Measurements from ENCODE around the gene TEX264. TPM values are rescaled to one million over a fixed set of nuclear protein-coding genes. Genes with fewer than 3 reads are reported as not detected.
A peak's percentile ranks its signal among the peaks of the same experiment; 100 is the strongest.

The TEX264 gene
- total RNA-seq, 2 experiments from 2014 or later, result 49.3 to 49.8 TPM

DNA sequence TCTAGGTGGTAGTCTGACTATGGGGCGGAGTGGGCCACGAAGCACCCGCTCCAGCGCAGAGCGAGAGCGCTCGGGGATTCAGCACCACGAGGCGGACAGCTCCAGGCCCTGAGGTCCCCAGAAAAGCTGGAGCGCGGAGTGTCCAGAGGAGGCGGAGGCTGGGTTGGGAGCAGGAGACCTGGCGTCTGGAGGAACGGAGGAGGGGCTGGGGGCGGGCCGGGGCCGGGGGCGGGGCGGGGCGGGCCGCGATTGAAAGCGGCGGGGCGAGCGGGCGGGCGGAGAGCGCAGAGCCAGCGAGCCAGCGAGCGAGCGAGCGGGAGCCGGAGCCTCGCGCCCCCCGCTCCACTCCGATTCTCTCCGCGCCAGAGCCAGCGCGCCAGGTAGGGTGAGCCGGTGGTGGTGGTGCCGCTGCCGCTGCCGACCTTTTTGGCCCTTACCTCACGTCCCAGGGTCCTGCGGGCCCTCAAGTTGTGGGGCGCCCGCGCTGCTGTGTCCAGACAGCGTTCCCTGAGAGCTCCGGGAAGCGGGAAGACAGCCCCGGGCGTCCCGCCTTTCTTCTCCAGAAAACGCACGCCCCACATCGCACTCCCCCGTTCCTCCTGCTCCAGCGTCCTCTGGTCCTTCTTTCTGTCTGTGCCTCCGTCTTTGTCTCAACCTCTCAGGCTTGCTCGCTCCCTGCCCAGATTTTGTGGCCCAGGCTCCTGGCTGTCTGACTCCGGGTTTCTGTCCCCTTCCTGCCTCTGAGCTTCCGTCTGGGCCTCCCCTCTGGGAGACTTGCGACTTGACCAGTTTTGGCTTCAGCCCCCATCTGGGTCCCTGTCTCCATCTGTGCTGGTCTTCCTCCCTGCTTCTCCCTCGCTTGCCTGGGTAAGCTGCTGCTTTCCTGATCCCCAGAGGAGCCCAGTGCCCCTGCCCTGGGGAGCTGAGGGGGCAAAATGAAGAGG lies 36.0 kb downstream of the TEX264 start, which contains the start of gene GRM2:
TSS of gene GRM2 (plus strand) at position 281 of the 944 bp plus-strand sequence. CDS start 1,916 bp downstream, outside the sequence.
- peak; percentile 59 for DNase-seq
- peaks cover 8% of the 10 kb centered on the region for H3K4me1 Mint-ChIP-seq
- POLR2A ChIA-PET, result no interaction called here
- peak; percentile 48 for ATAC-seq (ENCODE audit: low read depth)
- H3K4me3 Mint-ChIP-seq, result no peak within 1 kb of the TSS
- no peaks in the 10 kb centered on the region for H3K9me3 Mint-ChIP-seq
- no peak within 1 kb of the TSS for H3K27ac Mint-ChIP-seq
- peaks cover 11% of the 10 kb centered on the region for H3K27me3 Mint-ChIP-seq
- peaks cover 6% of the 10 kb centered on the region for H3K36me3 Mint-ChIP-seq

DNA sequence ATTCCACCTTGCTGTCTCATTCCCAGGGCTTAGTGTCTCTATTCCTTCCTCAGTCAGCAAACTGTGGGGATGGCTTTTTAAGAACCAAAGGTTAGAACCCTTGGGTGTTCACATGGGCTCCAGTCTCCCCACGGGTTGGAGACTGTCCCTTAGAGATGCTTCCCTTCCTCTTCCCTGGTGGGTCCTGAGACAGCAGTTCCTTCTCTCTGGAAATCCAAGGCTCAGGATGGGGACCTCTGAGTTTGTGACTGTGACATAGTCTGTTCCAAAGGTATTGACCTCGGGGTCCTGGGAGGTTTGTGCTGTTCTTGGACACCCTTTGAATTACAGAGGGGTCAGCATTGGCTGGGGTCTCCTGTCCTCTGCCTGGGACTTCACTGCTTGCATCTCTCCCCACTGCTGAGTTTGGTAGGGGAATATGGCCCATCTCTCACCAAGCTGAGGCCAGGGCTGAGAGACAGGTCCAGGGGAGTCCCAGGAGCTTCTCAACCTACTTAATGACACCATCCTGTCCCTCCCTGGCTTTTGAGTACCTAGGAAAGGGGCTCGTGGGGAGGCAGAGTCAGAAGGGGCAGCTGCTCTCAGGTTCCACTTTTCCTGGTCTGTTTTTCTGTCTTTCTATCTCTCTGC lies 37.3 kb downstream of the TEX264 start:
- peaks cover 8% of the 10 kb centered on the region for H3K4me1 Mint-ChIP-seq
- POLR2A ChIA-PET, result no interaction called here
- peaks cover 11% of the 10 kb centered on the region for H3K27me3 Mint-ChIP-seq
- H3K4me3 Mint-ChIP-seq, result no peak overlapping the region
- DNase-seq (no peak), ATAC-seq (ENCODE audit: low read depth) (no peak)
- H3K36me3 Mint-ChIP-seq, result peaks cover 6% of the 10 kb centered on the region
- no peak overlapping the region for H3K27ac Mint-ChIP-seq
- H3K9me3 Mint-ChIP-seq, result no peaks in the 10 kb centered on the region

DNA sequence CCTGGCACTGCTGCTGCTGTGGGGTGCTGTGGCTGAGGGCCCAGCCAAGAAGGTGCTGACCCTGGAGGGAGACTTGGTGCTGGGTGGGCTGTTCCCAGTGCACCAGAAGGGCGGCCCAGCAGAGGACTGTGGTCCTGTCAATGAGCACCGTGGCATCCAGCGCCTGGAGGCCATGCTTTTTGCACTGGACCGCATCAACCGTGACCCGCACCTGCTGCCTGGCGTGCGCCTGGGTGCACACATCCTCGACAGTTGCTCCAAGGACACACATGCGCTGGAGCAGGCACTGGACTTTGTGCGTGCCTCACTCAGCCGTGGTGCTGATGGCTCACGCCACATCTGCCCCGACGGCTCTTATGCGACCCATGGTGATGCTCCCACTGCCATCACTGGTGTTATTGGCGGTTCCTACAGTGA lies 38.0 kb downstream of the TEX264 start:
- Mint-ChIP-seq H3K4me3 (no peak overlapping the region), H3K9me3 (no peaks in the 10 kb centered on the region), H3K27ac (no peak overlapping the region), H3K4me1 (peaks cover 9% of the 10 kb centered on the region), H3K27me3 (peaks cover 11% of the 10 kb centered on the region), H3K36me3 (peaks cover 6% of the 10 kb centered on the region)
- DNase-seq, result peak; percentile 29
- POLR2A ChIA-PET, result no interaction called here
- ATAC-seq (ENCODE audit: low read depth), result no peak

DNA sequence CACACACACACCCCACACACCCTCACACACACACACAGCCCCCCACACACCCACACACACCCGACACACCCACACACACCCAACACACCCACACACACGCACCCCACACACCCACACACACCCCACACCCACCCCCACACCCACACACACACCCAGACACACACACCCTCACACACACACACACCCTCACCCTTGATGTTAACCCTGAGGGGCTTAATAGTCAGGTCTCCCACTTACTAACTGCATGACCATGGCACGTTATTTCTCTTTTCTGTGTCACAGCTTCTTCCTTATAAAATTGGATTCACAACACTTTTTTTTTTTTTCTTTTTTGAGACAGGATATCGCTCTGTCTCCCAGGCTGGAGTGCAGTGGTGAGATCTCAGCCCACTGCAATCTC lies 38.6 kb downstream of the TEX264 start:
- Mint-ChIP-seq H3K36me3 (peaks cover 4% of the 10 kb centered on the region), H3K9me3 (no peaks in the 10 kb centered on the region), H3K27me3 (peaks cover 11% of the 10 kb centered on the region), H3K4me3 (no peak overlapping the region), H3K4me1 (peaks cover 13% of the 10 kb centered on the region), H3K27ac (peak overlapping the region; percentile 42)
- no peak for ATAC-seq (ENCODE audit: low read depth)
- POLR2A ChIA-PET, result no interaction called here
- no peak for DNase-seq

DNA sequence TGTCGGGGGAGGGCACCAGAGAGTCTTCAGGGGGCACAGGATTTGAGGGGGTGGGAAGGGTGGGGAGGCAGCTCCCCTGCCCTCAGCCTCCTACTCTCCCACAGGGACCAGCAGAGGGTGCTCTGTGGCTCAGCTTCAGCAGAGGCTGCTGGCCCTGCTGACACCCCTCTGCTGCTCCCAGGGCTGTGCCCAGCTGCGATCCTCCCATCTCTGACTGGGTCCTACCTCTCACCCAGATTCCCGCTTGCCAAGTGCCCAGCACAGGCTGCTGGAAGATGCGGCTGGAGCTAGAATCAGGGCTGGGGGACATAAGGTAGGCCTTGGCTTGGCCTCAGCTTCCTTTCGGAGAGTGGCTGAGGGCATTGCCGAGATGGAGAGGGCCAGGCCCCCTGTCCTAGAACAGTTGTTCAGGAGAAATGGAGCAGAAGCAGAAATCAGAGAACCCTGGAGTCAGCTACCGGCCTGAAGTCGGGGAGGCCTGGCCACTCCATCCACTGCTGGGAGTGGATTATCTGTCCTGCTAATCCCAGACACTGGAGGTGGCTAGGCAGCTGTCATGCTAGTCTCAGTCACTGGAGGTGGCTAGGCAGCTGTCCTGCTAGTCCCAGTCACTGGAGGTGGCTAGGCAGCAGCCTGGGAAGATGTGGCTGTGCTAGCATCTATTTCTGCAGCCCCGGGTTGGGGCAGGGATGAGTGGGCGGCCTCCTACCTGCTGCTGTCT lies 39.7 kb downstream of the TEX264 start:
- Mint-ChIP-seq H3K4me1 (peaks cover 13% of the 10 kb centered on the region), H3K27me3 (peaks cover 11% of the 10 kb centered on the region), H3K27ac (no peak overlapping the region), H3K4me3 (no peak overlapping the region), H3K9me3 (no peaks in the 10 kb centered on the region), H3K36me3 (peaks cover 4% of the 10 kb centered on the region)
- POLR2A ChIA-PET, result no interaction called here
- DNase-seq, result peak; percentile 26
- no peak for ATAC-seq (ENCODE audit: low read depth)

DNA sequence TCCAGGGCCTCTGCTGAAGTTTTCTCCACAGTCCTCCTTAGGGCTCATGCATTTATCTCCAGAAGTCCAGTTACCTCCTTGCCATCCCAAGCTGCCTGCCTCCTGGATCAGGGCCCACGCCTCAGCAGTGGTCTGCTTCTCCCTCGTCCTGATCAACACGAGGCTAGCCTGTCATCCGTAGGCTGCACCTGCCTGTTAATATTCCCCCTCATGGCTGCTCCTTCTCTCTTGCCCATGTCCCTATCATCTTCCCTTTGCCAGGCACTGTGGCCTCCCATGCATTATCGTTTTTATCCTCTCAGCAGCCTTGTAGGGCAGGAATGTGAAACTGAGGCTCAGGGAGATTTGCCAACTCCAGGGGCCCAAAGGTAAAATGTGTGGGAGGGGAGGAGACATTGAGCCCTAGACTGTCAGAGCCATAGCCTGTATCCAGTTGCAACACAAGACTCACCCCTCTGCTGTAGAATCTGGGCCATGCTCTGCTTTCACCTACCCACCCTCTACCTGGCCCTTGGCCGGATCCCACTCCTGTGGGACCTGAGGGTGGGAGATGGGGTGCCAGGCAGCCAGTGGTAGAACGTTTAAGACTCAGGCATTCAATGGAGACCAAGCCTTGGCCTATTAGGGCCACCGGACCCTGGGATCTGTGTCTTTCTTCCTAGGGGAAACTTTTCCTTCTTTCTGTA lies 40.4 kb downstream of the TEX264 start:
- Mint-ChIP-seq H3K27ac (peak overlapping the region; percentile 29), H3K36me3 (peaks cover 2% of the 10 kb centered on the region), H3K9me3 (no peaks in the 10 kb centered on the region), H3K27me3 (peaks cover 11% of the 10 kb centered on the region), H3K4me1 (peaks cover 9% of the 10 kb centered on the region), H3K4me3 (no peak overlapping the region)
- POLR2A ChIA-PET, result no interaction called here
- ATAC-seq (ENCODE audit: low read depth), result no peak
- DNase-seq, result no peak

DNA sequence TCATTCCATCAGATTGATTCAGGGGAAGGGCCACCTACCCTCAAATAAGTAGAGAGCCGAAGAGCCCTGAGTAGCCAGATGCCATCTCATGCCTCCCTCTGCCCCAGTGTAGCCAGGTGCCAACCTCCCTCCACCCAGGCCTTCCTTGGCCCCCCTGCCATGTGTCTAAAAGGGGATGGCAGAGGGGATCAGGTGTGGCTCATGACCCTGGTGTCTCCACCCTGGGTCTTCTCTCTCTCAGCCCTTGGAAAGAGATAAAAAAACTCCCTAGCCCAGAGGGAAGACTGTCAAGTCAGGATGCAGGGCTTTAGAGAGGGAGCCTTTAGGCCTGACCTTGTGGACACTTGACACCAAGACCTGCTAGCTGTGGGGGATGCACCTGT lies 41.0 kb downstream of the TEX264 start:
- Mint-ChIP-seq H3K4me1 (peaks cover 9% of the 10 kb centered on the region), H3K27me3 (peaks cover 11% of the 10 kb centered on the region), H3K27ac (no peak overlapping the region), H3K4me3 (no peak overlapping the region), H3K36me3 (peaks cover 2% of the 10 kb centered on the region), H3K9me3 (no peaks in the 10 kb centered on the region)
- POLR2A ChIA-PET, result no interaction called here
- no peak for DNase-seq
- ATAC-seq (ENCODE audit: low read depth), result no peak

DNA sequence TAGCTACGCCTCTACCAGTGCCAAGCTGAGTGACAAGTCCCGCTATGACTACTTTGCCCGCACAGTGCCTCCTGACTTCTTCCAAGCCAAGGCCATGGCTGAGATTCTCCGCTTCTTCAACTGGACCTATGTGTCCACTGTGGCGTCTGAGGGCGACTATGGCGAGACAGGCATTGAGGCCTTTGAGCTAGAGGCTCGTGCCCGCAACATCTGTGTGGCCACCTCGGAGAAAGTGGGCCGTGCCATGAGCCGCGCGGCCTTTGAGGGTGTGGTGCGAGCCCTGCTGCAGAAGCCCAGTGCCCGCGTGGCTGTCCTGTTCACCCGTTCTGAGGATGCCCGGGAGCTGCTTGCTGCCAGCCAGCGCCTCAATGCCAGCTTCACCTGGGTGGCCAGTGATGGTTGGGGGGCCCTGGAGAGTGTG lies 41.5 kb downstream of the TEX264 start:
- peaks cover 9% of the 10 kb centered on the region for H3K4me1 Mint-ChIP-seq
- no peak for ATAC-seq (ENCODE audit: low read depth)
- no peak overlapping the region for H3K4me3 Mint-ChIP-seq
- no peaks in the 10 kb centered on the region for H3K9me3 Mint-ChIP-seq
- peaks cover 6% of the 10 kb centered on the region for H3K27me3 Mint-ChIP-seq
- H3K36me3 Mint-ChIP-seq, result no peaks in the 10 kb centered on the region
- H3K27ac Mint-ChIP-seq, result no peak overlapping the region
- DNase-seq, result peak; percentile 22
- POLR2A ChIA-PET, result no interaction called here

DNA sequence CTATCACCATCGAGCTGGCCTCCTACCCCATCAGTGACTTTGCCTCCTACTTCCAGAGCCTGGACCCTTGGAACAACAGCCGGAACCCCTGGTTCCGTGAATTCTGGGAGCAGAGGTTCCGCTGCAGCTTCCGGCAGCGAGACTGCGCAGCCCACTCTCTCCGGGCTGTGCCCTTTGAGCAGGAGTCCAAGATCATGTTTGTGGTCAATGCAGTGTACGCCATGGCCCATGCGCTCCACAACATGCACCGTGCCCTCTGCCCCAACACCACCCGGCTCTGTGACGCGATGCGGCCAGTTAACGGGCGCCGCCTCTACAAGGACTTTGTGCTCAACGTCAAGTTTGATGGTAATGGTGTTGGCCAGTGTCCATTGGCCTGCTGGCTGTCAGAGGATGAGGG lies 41.9 kb downstream of the TEX264 start:
- H3K4me3 Mint-ChIP-seq, result no peak overlapping the region
- peaks cover 1% of the 10 kb centered on the region for H3K27me3 Mint-ChIP-seq
- H3K4me1 Mint-ChIP-seq, result peaks cover 9% of the 10 kb centered on the region
- DNase-seq, result no peak
- ATAC-seq (ENCODE audit: low read depth), result no peak
- POLR2A ChIA-PET, result no interaction called here
- H3K27ac Mint-ChIP-seq, result no peak overlapping the region
- no peaks in the 10 kb centered on the region for H3K9me3 Mint-ChIP-seq
- no peaks in the 10 kb centered on the region for H3K36me3 Mint-ChIP-seq

DNA sequence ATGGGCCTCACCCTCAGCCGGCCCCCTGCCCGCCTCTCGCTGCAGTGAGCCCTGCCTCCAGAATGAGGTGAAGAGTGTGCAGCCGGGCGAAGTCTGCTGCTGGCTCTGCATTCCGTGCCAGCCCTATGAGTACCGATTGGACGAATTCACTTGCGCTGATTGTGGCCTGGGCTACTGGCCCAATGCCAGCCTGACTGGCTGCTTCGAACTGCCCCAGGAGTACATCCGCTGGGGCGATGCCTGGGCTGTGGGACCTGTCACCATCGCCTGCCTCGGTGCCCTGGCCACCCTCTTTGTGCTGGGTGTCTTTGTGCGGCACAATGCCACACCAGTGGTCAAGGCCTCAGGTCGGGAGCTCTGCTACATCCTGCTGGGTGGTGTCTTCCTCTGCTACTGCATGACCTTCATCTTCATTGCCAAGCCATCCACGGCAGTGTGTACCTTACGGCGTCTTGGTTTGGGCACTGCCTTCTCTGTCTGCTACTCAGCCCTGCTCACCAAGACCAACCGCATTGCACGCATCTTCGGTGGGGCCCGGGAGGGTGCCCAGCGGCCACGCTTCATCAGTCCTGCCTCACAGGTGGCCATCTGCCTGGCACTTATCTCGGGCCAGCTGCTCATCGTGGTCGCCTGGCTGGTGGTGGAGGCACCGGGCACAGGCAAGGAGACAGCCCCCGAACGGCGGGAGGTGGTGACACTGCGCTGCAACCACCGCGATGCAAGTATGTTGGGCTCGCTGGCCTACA lies 44.4 kb downstream of the TEX264 start:
- no peaks in the 10 kb centered on the region for H3K9me3 Mint-ChIP-seq
- no peaks in the 10 kb centered on the region for H3K36me3 Mint-ChIP-seq
- ATAC-seq (ENCODE audit: low read depth), result no peak
- peaks cover 18% of the 10 kb centered on the region for H3K4me1 Mint-ChIP-seq
- no peak overlapping the region for H3K4me3 Mint-ChIP-seq
- no peak for DNase-seq
- no peak overlapping the region for H3K27ac Mint-ChIP-seq
- H3K27me3 Mint-ChIP-seq, result no peaks in the 10 kb centered on the region
- POLR2A ChIA-PET, result no interaction called here

DNA sequence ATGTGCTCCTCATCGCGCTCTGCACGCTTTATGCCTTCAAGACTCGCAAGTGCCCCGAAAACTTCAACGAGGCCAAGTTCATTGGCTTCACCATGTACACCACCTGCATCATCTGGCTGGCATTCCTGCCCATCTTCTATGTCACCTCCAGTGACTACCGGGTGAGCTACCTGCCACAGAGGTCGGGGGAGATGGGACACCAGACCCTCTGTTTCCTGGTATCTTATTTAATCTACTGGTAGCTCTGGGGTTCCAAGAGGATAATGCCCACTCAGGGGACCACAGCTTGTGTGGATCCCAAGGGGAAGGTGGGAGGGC lies 44.9 kb downstream of the TEX264 start:
- H3K27me3 Mint-ChIP-seq, result no peaks in the 10 kb centered on the region
- no peaks in the 10 kb centered on the region for H3K9me3 Mint-ChIP-seq
- H3K27ac Mint-ChIP-seq, result no peak overlapping the region
- peak; percentile 20 for DNase-seq
- ATAC-seq (ENCODE audit: low read depth), result no peak
- H3K4me3 Mint-ChIP-seq, result no peak overlapping the region
- POLR2A ChIA-PET, result no interaction called here
- peaks cover 21% of the 10 kb centered on the region for H3K4me1 Mint-ChIP-seq
- H3K36me3 Mint-ChIP-seq, result no peaks in the 10 kb centered on the region

DNA sequence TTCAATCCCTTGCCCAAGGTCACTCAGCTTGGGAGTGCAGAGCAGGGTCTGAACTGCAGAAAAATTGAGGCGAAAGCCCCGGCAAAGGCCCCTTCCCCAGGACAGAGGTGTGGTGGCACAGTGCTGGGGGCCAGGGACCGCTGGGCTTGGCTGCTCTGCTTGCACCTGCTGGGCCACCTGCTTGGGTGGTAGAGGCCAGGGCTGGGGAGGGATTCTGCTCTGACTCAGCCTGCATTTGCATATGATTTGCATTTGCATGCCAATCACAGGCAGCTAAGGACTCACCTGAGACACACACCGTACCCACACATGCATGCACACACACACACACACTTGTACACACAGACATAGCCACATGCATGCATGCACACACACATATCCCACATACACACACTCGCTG lies 45.8 kb downstream of the TEX264 start:
- Mint-ChIP-seq H3K4me1 (peaks cover 24% of the 10 kb centered on the region), H3K27me3 (no peaks in the 10 kb centered on the region), H3K27ac (no peak overlapping the region), H3K36me3 (no peaks in the 10 kb centered on the region), H3K9me3 (no peaks in the 10 kb centered on the region), H3K4me3 (no peak overlapping the region)
- ATAC-seq (ENCODE audit: low read depth), result no peak
- POLR2A ChIA-PET, result no interaction called here
- DNase-seq, result no peak

DNA sequence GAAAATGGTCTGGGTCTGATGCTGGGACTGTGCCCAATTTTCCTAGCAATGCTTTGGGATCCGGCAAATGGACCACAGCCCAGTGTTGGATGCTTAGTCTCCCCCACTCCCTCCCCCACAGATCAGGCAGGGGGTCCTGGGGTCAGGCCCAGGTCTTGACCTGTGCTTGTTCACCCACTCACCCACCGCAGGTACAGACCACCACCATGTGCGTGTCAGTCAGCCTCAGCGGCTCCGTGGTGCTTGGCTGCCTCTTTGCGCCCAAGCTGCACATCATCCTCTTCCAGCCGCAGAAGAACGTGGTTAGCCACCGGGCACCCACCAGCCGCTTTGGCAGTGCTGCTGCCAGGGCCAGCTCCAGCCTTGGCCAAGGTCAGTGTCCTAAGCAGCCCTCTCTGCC lies 46.4 kb downstream of the TEX264 start:
- DNase-seq, result peak; percentile 18

More for the DNA sequence above, 46.4 kb downstream of the TEX264 start:
- H3K4me1 Mint-ChIP-seq, result peaks cover 26% of the 10 kb centered on the region
- POLR2A ChIA-PET, result no interaction called here
- H3K9me3 Mint-ChIP-seq, result no peaks in the 10 kb centered on the region
- H3K36me3 Mint-ChIP-seq, result no peaks in the 10 kb centered on the region
- ATAC-seq (ENCODE audit: low read depth), result no peak
- H3K27me3 Mint-ChIP-seq, result no peaks in the 10 kb centered on the region
- H3K4me3 Mint-ChIP-seq, result no peak overlapping the region
- H3K27ac Mint-ChIP-seq, result no peak overlapping the region

Data from activated naive CD8-positive, alpha-beta T cell treated with anti-CD3 and anti-CD28 coated beads, Interleukin-2, amount 10 ng/mL, durations not matched to agents 7 days and 5 days (primary cell).